GM18526 (cell line): ENCODE measurements around the gene LRRC15.

Experiments used
- POLR2A ChIP-seq: IDR thresholded peaks from 3 replicates; pipeline ENCODE4 v1.6.1; 2011; ENCODE audit not compliant: insufficient read length; ENCODE audit errors: extremely low read depth

The LRRC15 gene

DNA sequence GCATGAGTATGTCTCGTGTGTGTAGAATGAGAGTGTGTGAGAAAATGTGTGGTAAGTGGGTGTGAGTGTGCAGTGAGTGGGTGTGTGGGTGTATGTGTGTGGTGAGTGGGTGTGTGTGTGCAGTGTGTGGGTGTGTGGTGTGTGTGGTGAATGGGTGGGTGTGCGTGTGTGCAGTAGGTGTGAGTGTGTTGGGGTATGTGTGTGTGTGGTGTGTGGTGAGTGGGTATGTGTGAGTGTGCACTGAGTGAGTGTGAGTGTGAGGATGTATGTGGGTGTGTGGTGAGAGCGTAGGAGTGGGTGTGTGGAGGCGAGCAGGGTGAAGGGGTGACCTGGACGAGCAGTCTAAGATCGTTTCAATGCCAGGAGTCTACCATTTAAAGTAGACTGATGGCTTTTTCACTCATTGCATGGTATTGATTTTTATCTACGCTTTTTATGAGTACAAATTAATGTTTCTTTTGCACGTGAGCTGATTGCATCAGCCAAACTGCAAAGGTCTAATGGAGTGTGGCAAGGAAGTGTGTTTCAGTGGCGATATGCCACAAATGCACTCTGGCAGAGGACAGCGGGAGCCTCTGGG is 16.8 kb downstream of the LRRC15 start:
- TF ChIP-seq POLR2A, result no peak

DNA sequence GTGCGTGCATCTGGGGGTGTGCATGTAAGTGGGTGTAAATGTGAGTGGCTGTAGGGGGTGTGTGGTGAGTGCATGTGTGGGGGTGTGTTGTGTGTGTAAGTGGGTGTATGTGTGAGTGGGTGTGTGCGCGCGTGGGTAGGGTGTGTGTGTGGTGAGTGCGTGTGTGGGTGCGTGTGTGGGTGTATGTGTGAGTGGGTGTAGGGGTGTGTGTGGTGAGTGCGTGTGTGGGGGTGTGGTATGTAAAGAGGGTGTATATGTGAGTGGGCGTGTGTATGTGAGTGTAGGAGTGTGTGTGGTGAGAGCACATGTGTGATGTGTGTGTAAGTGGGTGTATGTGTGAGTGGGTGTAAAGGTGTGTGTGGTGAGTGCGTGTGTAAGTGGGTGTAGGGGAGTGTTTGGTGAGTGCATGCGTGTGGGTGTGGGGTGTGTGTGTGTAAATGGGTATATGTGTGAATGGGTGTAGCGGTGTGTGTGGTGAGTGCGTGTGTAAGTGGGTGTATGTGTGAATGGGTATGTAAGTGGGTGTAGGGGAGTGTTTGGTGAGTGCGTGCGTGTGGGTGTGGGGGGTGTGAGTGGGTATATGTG is 17.5 kb downstream of the LRRC15 start:
- TF ChIP-seq POLR2A, result no peak

DNA sequence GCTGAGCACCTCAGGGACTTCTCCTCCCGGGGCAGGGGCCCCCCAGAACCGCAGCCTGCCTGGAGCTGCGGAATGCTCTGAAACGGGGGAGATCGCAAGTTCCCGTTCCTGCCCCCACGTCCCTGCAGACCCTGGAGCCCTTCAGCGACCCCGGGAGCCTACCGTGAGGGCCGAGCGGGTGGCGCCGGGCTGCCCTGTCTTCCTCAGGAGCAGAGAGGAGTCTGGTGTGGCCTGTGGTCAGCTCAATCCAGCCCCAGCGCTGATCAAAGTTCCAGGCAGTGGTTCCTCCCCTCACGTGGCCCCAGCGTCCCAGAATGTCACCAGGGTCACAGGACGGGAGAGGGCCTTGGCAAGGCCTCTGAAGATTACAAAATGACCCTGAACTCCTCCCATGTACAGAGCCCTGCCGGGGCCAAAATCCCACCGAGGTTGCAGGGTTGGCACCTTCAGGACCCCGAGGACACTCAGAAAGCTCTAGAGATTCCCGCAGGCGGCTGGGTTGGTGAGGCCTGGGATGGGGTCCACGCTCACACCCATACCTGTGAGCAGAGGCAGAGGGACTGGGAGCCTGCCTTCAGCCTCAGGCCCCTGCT is 18.4 kb downstream of the LRRC15 start, which contains the start of gene CPN2:
CPN2 (minus strand) TSS at position 249 of the 593 bp plus-strand sequence. CDS start 8,626 bp downstream, outside the sequence.
- no peak for TF ChIP-seq POLR2A

- TF ChIP-seq POLR2A, result no peak
Observed at GRCh38 chr3:194350726-194351071, 18.8 kb downstream of the LRRC15 start.

- no peak for TF ChIP-seq POLR2A
Observed at GRCh38 chr3:194348354-194348753, 21.2 kb downstream of the LRRC15 start.

DNA sequence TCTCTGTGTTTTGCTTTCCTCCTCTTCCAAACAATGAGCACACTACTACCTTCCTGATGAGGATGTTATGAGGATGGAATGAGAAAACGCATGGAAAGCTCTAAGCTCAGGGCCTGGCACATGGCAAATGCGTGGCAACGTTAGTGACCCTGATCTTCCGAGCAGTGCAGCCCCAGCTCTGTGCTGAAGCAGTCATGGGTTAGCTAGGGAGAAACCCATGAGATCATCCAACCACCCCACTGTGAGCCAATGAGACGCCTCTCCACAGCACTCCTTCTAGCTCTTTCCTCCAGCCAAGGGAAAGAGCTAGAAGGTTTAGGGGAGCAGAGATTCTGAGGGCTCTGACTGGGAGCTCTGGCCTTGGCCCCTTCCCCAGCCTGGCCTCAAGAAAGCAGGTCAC is 22.9 kb downstream of the LRRC15 start:
- no peak for TF ChIP-seq POLR2A

DNA sequence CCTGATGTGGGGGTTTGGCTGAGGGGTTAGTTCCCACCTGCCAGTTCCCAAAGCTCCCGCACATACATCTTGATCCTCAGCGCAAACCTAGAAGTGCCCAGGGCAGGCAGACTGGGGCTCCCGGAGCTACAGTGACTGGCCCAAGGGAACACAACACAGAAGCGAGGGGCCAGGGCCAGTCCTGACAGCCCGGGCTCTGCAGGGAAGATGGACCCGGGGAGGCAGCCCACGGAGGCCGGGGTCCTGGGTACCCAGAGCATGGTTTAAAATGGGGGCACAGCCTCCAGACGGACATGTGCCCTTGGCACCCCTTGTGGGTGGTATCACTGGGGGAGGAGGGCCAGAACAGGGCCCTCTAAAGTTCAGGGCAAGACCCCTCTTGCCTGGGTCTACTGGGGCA is 23.5 kb downstream of the LRRC15 start:
- no peak for TF ChIP-seq POLR2A

- TF ChIP-seq POLR2A, result no peak
Observed at GRCh38 chr3:194344012-194344411, 25.5 kb downstream of the LRRC15 start.

DNA sequence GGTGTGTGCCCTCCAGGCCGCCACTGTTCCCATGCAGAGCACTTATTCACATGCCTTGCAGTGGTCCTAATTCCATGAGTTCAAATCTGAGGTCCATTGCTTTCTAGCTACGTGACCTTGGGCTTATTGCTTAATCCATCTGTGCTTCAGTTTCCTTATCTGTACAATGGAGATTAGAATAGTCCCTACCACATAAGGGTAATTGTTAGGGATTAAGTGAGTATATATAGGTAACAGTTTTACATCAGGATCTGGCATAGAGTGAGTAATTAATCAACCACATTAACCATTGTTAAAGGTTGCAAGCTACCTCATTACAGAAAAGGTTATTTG is 26.0 kb downstream of the LRRC15 start:
- TF ChIP-seq POLR2A, result no peak

GRCh38 chr3:194342861-194343560 is 26.5 kb downstream of the LRRC15 start:
- no peak for TF ChIP-seq POLR2A

- TF ChIP-seq POLR2A, result no peak
Observed at GRCh38 chr3:194340757-194341400, 28.7 kb downstream of the LRRC15 start.

DNA sequence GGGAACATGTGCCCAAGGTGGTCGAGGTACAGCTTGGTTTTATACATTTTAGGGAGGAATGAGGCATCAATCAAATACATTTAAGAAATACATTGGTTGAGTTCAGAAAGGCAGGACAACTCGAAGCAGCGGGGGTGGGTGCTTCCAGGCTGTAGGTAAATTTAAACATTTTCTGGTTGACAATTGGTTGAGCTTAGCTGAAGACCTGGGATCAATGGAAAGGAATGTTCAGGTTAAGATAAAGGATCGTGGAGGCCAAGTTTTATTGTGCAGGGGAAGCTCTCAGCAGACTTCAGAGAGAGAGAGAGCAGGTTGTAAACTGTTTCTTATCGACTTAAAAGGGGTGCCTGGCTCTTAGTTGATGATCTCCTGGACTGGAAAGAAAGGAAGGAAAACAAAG is 29.7 kb downstream of the LRRC15 start:
- no peak for TF ChIP-seq POLR2A

- no peak for TF ChIP-seq POLR2A
Observed at GRCh38 chr3:194339356-194339755, 30.2 kb downstream of the LRRC15 start.

GRCh38 chr3:194337965-194338753 is 31.4 kb downstream of the LRRC15 start:
- TF ChIP-seq POLR2A, result no peak
